ENCODE data around the gene CAPN12. TPM values are rescaled to one million over a fixed set of nuclear protein-coding genes. Genes with fewer than 3 reads are reported as not detected.
"Not testable (repeated sequence)": the region's sequence is repeated elsewhere in the genome, so short reads cannot be mapped to it uniquely, and the experiment has no call there.

Gene CAPN12
- total and polyA plus RNA-seq, 2 experiments from 2014 or later = 0.11 to 0.21 TPM

- no peaks in the 10 kb centered on the region for H3K27me3 ChIP-seq (replicated peaks; ENCODE audit: insufficient read depth)
- H4K20me1 ChIP-seq (ENCODE audit: insufficient read depth) = no peaks in the 10 kb centered on the region
- WGBS, 2 experiments (ENCODE audit: low coverage in 1 of 2, low lambda C conversion rate in 2 of 2, missing lambda C conversion rate in 2 of 2) = 12% methylated on average over 37 to 39 of the region's 42 CpGs
- no peaks in the 10 kb centered on the region for H3K9me3 ChIP-seq (ENCODE audit: low read depth)
- H3K9ac ChIP-seq = peak overlapping the region; percentile 69
- 0 out of 2 replicates have a peak overlapping the region, but pooled peaks have one; percentile 21 for H3K4me3 ChIP-seq
- H3K79me2 ChIP-seq (ENCODE audit: insufficient read depth) = no peaks in the 10 kb centered on the region
- peak overlapping the region; percentile 92 for H2AFZ ChIP-seq
- no peaks in the 10 kb centered on the region for H3K4me1 ChIP-seq (ENCODE audit: insufficient read depth)
- H3K36me3 ChIP-seq (ENCODE audit: low read depth) = no peaks in the 10 kb centered on the region
- no peaks in the 10 kb centered on the region for H3F3A ChIP-seq (ENCODE audit: insufficient read depth)
- no peak for TF ChIP-seq EZH2 (IDR thresholded peaks at IDR 0.05; ENCODE audit: insufficient read depth, poor library complexity, severe bottlenecking)
- no peak for TF ChIP-seq EZH2phosphoT487 (IDR thresholded peaks at IDR 0.05; ENCODE audit: insufficient read depth, low read depth)
- H3K9me2 ChIP-seq (ENCODE audit: insufficient read depth) = no peaks in the 10 kb centered on the region
- in situ Hi-C loops (cut with MboI) = no loop called here
- peak overlapping the region; percentile 35 for H3K4me2 ChIP-seq (ENCODE audit: unreplicated experiment)
- no peak overlapping the region for H3K27ac ChIP-seq
- DNase-seq = peak; percentile 90
Observed at GRCh38 chr19:38769635-38770211, 25.4 kb upstream of the CAPN12 start.

GRCh38 chr19:38766276-38767047, 22.2 kb upstream of the CAPN12 start:
- Histone ChIP-seq H3K4me1 (ENCODE audit: insufficient read depth) (no peaks in the 10 kb centered on the region), H3K4me2 (ENCODE audit: unreplicated experiment) (no peak overlapping the region), H3K9me2 (ENCODE audit: insufficient read depth) (no peaks in the 10 kb centered on the region), H3K27me3 (replicated peaks; ENCODE audit: insufficient read depth) (no peaks in the 10 kb centered on the region), H3F3A (ENCODE audit: insufficient read depth) (no peaks in the 10 kb centered on the region), H4K20me1 (ENCODE audit: insufficient read depth) (no peaks in the 10 kb centered on the region), H3K27ac (no peak overlapping the region), H3K36me3 (ENCODE audit: low read depth) (no peaks in the 10 kb centered on the region), H3K4me3 (no peak overlapping the region), H3K79me2 (ENCODE audit: insufficient read depth) (no peaks in the 10 kb centered on the region), H3K9me3 (ENCODE audit: low read depth) (no peaks in the 10 kb centered on the region), H2AFZ (no peak overlapping the region), H3K9ac (no peak overlapping the region)
- DNase-seq = no peak
- in situ Hi-C loops (cut with MboI) = no loop called here
- 74 to 81% methylated on average over 10 of the region's 10 CpGs for WGBS, 2 experiments (ENCODE audit: low coverage in 1 of 2, low lambda C conversion rate in 2 of 2, missing lambda C conversion rate in 2 of 2)
- TF ChIP-seq EZH2 (IDR thresholded peaks at IDR 0.05; ENCODE audit: insufficient read depth, poor library complexity, severe bottlenecking) (no peak), EZH2phosphoT487 (IDR thresholded peaks at IDR 0.05; ENCODE audit: insufficient read depth, low read depth) (no peak)

GRCh38 chr19:38765214-38765613, 20.9 kb upstream of the CAPN12 start:
- Histone ChIP-seq H3K79me2 (ENCODE audit: insufficient read depth) (no peaks in the 10 kb centered on the region), H3K9ac (no peak overlapping the region), H3K4me1 (ENCODE audit: insufficient read depth) (no peaks in the 10 kb centered on the region), H2AFZ (no peak overlapping the region), H3K27me3 (replicated peaks; ENCODE audit: insufficient read depth) (no peaks in the 10 kb centered on the region), H3K4me3 (no peak overlapping the region), H3K9me2 (ENCODE audit: insufficient read depth) (no peaks in the 10 kb centered on the region), H3K27ac (no peak overlapping the region), H3K36me3 (ENCODE audit: low read depth) (no peaks in the 10 kb centered on the region), H3K9me3 (ENCODE audit: low read depth) (no peaks in the 10 kb centered on the region), H3F3A (ENCODE audit: insufficient read depth) (no peaks in the 10 kb centered on the region), H4K20me1 (ENCODE audit: insufficient read depth) (no peaks in the 10 kb centered on the region), H3K4me2 (ENCODE audit: unreplicated experiment) (no peak overlapping the region)
- in situ Hi-C loops (cut with MboI) = no loop called here
- TF ChIP-seq EZH2 (IDR thresholded peaks at IDR 0.05; ENCODE audit: insufficient read depth, poor library complexity, severe bottlenecking) (no peak), EZH2phosphoT487 (IDR thresholded peaks at IDR 0.05; ENCODE audit: insufficient read depth, low read depth) (no peak)
- 91 to 96% methylated on average over 2 of the region's 2 CpGs for WGBS, 2 experiments (ENCODE audit: low coverage in 1 of 2, low lambda C conversion rate in 2 of 2, missing lambda C conversion rate in 2 of 2)
- DNase-seq = no peak

GRCh38 chr19:38763795-38764220, 19.5 kb upstream of the CAPN12 start:
- H3K27me3 ChIP-seq (replicated peaks; ENCODE audit: insufficient read depth) = no peaks in the 10 kb centered on the region
- in situ Hi-C loops (cut with MboI) = no loop called here
- no peak for TF ChIP-seq EZH2phosphoT487 (IDR thresholded peaks at IDR 0.05; ENCODE audit: insufficient read depth, low read depth)
- TF ChIP-seq EZH2 (IDR thresholded peaks at IDR 0.05; ENCODE audit: insufficient read depth, poor library complexity, severe bottlenecking) = no peak

GRCh38 chr19:38761884-38762389, 17.7 kb upstream of the CAPN12 start:
- H3K9me3 ChIP-seq (ENCODE audit: low read depth); H3K9ac ChIP-seq; H3K36me3 ChIP-seq (ENCODE audit: low read depth); H3K27me3 ChIP-seq (replicated peaks; ENCODE audit: insufficient read depth); H2AFZ ChIP-seq; H3K27ac ChIP-seq; H3K4me1 ChIP-seq (ENCODE audit: insufficient read depth); H3K9me2 ChIP-seq (ENCODE audit: insufficient read depth); H3F3A ChIP-seq (ENCODE audit: insufficient read depth); H3K4me2 ChIP-seq (ENCODE audit: unreplicated experiment); H4K20me1 ChIP-seq (ENCODE audit: insufficient read depth); in situ Hi-C loops (cut with MboI); DNase-seq; H3K79me2 ChIP-seq (ENCODE audit: insufficient read depth); H3K4me3 ChIP-seq: not testable (repeated sequence)
- 79 to 87% methylated on average over 9 of the region's 9 CpGs for WGBS, 2 experiments (ENCODE audit: low coverage in 1 of 2, low lambda C conversion rate in 2 of 2, missing lambda C conversion rate in 2 of 2)

More at GRCh38 chr19:38763795-38764220, 19.5 kb upstream of the CAPN12 start:
- H3K9me2 ChIP-seq (ENCODE audit: insufficient read depth) = no peaks in the 10 kb centered on the region
- no peak for DNase-seq
- no peaks in the 10 kb centered on the region for H4K20me1 ChIP-seq (ENCODE audit: insufficient read depth)
- 85 to 91% methylated on average over 3 of the region's 3 CpGs for WGBS, 2 experiments (ENCODE audit: low coverage in 1 of 2, low lambda C conversion rate in 2 of 2, missing lambda C conversion rate in 2 of 2)
- H3K9ac ChIP-seq = no peak overlapping the region
- H2AFZ ChIP-seq = no peak overlapping the region
- H3K4me1 ChIP-seq (ENCODE audit: insufficient read depth) = no peaks in the 10 kb centered on the region
- H3K9me3 ChIP-seq (ENCODE audit: low read depth) = no peaks in the 10 kb centered on the region
- no peak overlapping the region for H3K27ac ChIP-seq
- no peaks in the 10 kb centered on the region for H3F3A ChIP-seq (ENCODE audit: insufficient read depth)
- no peak overlapping the region for H3K4me2 ChIP-seq (ENCODE audit: unreplicated experiment)
- no peaks in the 10 kb centered on the region for H3K36me3 ChIP-seq (ENCODE audit: low read depth)
- H3K79me2 ChIP-seq (ENCODE audit: insufficient read depth) = no peaks in the 10 kb centered on the region
- no peak overlapping the region for H3K4me3 ChIP-seq

GRCh38 chr19:38760805-38761517, 16.7 kb upstream of the CAPN12 start:
- DNase-seq; H3K27ac ChIP-seq; in situ Hi-C loops (cut with MboI); H3K9me2 ChIP-seq (ENCODE audit: insufficient read depth); H3K4me3 ChIP-seq; H3K79me2 ChIP-seq (ENCODE audit: insufficient read depth); H4K20me1 ChIP-seq (ENCODE audit: insufficient read depth); H3K9ac ChIP-seq; H3F3A ChIP-seq (ENCODE audit: insufficient read depth); H3K9me3 ChIP-seq (ENCODE audit: low read depth); H3K36me3 ChIP-seq (ENCODE audit: low read depth); H3K27me3 ChIP-seq (replicated peaks; ENCODE audit: insufficient read depth); H2AFZ ChIP-seq; H3K4me2 ChIP-seq (ENCODE audit: unreplicated experiment); H3K4me1 ChIP-seq (ENCODE audit: insufficient read depth): not testable (repeated sequence)
- 68 to 74% methylated on average over 5 to 6 of the region's 6 CpGs for WGBS, 2 experiments (ENCODE audit: low coverage in 1 of 2, low lambda C conversion rate in 2 of 2, missing lambda C conversion rate in 2 of 2)

All from GM23248 (cell line).